ENCODE measurements around the gene SLC16A3.

DNA sequence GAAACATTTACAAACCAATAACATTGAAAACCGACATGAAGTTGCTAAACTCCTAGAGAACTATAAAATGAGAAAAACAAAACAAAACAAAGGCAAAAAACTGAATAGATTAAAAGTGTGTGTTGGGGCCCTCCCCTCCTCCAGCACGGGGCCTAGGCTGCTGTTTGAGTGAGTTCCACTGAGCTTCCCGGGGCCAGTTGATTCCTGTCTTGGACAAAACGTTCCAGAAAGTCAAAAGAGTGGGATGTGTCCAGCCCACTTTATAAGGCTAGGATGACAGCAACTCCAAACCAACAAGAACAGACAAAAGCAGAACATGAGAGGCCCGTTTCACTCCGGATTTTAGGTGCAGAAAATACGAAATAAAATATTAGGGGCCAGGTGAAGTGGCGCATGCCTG lies 56.3 kb downstream of the SLC16A3 start:
- TF ChIP-seq ZNF263 (CRISPR knock-in tag; IDR thresholded peaks at IDR 0.05; ENCODE audit: borderline replicate concordance) = no peak
- TF ChIP-seq, protein P1, sequence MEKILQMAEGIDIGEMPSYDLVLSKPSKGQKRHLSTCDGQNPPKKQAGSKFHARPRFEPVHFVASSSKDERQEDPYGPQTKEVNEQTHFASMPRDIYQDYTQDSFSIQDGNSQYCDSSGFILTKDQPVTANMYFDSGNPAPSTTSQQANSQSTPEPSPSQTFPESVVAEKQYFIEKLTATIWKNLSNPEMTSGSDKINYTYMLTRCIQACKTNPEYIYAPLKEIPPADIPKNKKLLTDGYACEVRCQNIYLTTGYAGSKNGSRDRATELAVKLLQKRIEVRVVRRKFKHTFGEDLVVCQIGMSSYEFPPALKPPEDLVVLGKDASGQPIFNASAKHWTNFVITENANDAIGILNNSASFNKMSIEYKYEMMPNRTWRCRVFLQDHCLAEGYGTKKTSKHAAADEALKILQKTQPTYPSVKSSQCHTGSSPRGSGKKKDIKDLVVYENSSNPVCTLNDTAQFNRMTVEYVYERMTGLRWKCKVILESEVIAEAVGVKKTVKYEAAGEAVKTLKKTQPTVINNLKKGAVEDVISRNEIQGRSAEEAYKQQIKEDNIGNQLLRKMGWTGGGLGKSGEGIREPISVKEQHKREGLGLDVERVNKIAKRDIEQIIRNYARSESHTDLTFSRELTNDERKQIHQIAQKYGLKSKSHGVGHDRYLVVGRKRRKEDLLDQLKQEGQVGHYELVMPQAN (IDR thresholded peaks at IDR 0.05; ENCODE audit: borderline replicate concordance) = no peak
- TF ChIP-seq, protein P2, sequence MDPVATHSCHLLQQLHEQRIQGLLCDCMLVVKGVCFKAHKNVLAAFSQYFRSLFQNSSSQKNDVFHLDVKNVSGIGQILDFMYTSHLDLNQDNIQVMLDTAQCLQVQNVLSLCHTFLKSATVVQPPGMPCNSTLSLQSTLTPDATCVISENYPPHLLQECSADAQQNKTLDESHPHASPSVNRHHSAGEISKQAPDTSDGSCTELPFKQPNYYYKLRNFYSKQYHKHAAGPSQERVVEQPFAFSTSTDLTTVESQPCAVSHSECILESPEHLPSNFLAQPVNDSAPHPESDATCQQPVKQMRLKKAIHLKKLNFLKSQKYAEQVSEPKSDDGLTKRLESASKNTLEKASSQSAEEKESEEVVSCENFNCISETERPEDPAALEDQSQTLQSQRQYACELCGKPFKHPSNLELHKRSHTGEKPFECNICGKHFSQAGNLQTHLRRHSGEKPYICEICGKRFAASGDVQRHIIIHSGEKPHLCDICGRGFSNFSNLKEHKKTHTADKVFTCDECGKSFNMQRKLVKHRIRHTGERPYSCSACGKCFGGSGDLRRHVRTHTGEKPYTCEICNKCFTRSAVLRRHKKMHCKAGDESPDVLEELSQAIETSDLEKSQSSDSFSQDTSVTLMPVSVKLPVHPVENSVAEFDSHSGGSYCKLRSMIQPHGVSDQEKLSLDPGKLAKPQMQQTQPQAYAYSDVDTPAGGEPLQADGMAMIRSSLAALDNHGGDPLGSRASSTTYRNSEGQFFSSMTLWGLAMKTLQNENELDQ (CRISPR knock-in tag; IDR thresholded peaks at IDR 0.05; ENCODE audit: borderline replicate concordance) = no peak
- no peak for TF ChIP-seq EZH2 (IDR thresholded peaks at IDR 0.05; ENCODE audit: borderline replicate concordance, low read depth, low read length)
